Activated gamma-delta T cell (primary cell): ENCODE results near the gene IFI27L1.

Experiments used
- DNase-seq: peaks from one replicate; lab custom pipeline; 2025; lab: John Stamatoyannopoulos, UW

IFI27L1 gene

GRCh38 chr14:94113908-94114588, 32.9 kb downstream of the IFI27L1 start:
- no peak for DNase-seq

- no peak for DNase-seq
Measured at GRCh38 chr14:94114589-94115057, 33.5 kb downstream of the IFI27L1 start.

GRCh38 chr14:94115058-94115591, 34.0 kb downstream of the IFI27L1 start:
- no peak for DNase-seq

GRCh38 chr14:94115631-94116030, 34.5 kb downstream of the IFI27L1 start:
- DNase-seq: no peak

GRCh38 chr14:94116701-94117100, 35.6 kb downstream of the IFI27L1 start:
- no peak for DNase-seq

- DNase-seq: no peak
Measured at GRCh38 chr14:94117856-94118255, 36.7 kb downstream of the IFI27L1 start.

- DNase-seq: no peak
Measured at GRCh38 chr14:94119071-94119470, 38.0 kb downstream of the IFI27L1 start.

- DNase-seq: no peak
Measured at GRCh38 chr14:94120667-94121340, 39.7 kb downstream of the IFI27L1 start.

- no peak for DNase-seq
Measured at GRCh38 chr14:94121485-94121884, 40.4 kb downstream of the IFI27L1 start.

GRCh38 chr14:94122438-94122837, 41.3 kb downstream of the IFI27L1 start:
- no peak for DNase-seq

- no peak for DNase-seq
Measured at GRCh38 chr14:94123296-94123695, 42.2 kb downstream of the IFI27L1 start.

- DNase-seq: no peak
Measured at GRCh38 chr14:94123868-94124267, 42.8 kb downstream of the IFI27L1 start.

GRCh38 chr14:94124582-94125377, 43.7 kb downstream of the IFI27L1 start:
- DNase-seq: no peak

GRCh38 chr14:94125659-94126418, 44.7 kb downstream of the IFI27L1 start:
- no peak for DNase-seq

- DNase-seq: no peak
Measured at GRCh38 chr14:94126419-94126677, 45.2 kb downstream of the IFI27L1 start.

GRCh38 chr14:94126800-94127199, 45.7 kb downstream of the IFI27L1 start:
- DNase-seq: no peak

GRCh38 chr14:94127330-94127729, 46.2 kb downstream of the IFI27L1 start:
- DNase-seq: no peak

- no peak for DNase-seq
Measured at GRCh38 chr14:94128216-94128839, 47.2 kb downstream of the IFI27L1 start.

GRCh38 chr14:94129111-94129757, 48.1 kb downstream of the IFI27L1 start, which contains the start of gene IFI27L2:
Gene IFI27L2 (minus strand): TSS chr14:94129604. CDS start chr14:94129564, 40 bp downstream.
- peak; percentile 58 for DNase-seq

- no peak for DNase-seq
Measured at GRCh38 chr14:94129758-94130414, 48.8 kb downstream of the IFI27L1 start.
